Raji (cell line): ENCODE measurements around the gene LMCD1.

Source experiments
- POLR2A ChIP-seq: IDR thresholded peaks from 2 replicates; pipeline ENCODE4 v1.6.1; 2011; ENCODE audit warnings: low read depth, low read length, control low read depth; ENCODE audit not compliant: insufficient read depth

LMCD1 gene

DNA sequence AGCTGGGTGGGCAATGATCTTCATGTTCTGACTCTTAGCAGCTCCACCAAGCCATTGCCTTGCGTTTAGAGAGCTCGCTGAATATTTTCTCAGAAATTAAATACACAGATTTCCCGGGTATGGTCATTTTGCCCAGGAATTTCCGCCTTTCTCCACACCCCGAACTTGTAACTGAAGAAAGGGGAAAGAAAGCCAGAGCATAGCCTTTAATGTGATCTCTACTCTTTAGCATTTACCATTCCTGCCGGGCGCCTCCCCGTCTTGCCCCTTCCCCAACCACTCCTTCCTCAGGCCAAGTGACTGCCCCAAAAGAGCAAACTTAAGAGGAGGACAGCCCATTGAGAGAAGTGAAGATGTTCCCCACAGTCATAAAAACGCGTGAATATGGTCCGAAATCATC is 53.1 kb downstream of the LMCD1 start:
- TF ChIP-seq POLR2A = no peak

DNA sequence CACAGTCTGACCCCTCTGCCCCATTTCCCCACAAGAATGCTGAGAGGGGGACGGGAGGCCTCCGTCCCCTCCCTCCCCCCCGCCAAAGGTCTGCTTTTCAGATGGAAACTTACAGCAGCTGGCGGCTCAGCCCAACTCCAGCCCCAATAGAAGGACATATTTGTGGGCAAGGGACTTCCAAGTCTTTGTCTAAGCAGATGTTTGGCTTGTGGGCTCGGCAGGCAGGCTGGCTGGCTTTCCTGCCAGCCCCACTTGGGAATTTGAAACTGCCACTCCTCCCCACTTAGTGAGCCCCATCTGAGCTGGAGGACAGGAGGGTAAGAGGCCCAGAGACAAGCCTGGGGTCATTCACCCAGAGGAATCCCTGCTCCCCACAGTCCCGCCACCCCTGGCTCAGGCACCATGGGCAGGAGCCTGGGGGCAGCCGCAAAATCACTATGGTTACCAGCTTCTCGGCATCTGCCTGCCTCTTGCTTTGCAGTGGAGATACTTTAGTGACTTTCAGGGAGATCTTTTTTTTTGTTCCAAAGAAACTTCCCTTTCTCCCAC is 53.6 kb downstream of the LMCD1 start:
- no peak for TF ChIP-seq POLR2A

GRCh38 chr3:8555725-8556472 is 54.3 kb downstream of the LMCD1 start:
- no peak for TF ChIP-seq POLR2A

DNA sequence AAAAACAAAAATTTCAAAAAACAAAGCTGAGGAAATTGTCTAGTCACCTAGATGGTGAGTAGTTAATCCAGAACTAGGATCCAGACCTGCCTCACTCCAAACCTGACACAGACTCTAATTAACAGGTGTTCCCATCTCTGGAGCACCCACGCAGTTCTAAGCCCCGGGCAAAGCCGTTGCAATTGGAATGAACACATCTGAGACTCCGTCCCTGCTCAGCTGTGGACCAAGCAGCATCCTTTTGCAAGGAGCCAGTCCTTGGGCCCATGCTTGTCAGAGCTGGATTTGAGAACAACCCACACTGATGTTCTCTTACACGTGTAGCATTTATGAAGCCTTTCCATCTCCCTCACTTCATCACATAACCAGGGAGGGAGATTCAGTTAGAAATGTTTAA is 54.8 kb downstream of the LMCD1 start:
- no peak for TF ChIP-seq POLR2A

GRCh38 chr3:8557298-8557697 is 55.7 kb downstream of the LMCD1 start:
- no peak for TF ChIP-seq POLR2A

GRCh38 chr3:8558645-8559044 is 57.0 kb downstream of the LMCD1 start:
- TF ChIP-seq POLR2A = no peak

DNA sequence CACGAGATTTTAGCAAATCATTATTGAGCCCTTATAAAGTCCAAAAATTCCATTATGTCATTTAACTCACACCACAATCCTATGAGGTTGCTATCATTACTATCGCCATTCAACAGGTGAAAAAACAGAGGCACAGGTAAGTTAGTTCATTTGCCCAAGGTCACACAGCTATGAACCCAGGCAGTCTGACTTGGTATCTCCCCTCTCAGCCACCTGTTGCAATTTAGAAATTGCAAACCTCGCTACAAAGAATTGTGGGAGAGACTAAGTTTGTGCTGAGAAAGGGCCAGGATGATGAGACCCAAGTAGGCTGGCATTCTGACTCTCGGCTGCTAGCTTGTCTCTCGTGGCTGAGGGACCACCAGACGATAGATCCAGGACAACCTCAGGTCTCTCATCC is 57.7 kb downstream of the LMCD1 start:
- no peak for TF ChIP-seq POLR2A

GRCh38 chr3:8560366-8561007 is 58.9 kb downstream of the LMCD1 start:
- TF ChIP-seq POLR2A = no peak

DNA sequence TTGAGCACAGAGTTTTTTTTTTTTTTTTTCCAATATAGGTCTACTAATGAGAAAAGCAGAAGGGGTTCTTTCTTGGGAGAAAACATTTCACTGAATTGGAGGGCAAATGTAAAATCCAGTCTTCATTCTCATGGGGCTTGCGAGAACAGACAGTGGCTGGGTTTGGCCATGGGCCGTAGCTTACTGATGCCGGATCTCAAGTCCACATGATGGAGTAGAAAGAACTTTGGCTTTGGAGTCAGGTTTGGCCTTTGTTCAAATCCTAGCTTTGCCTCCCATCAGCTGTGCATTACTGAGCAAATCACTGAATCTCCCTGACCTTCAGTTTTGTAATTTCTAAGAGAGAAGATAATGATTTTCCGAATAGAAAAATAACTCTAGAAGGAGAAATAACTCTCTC is 59.7 kb downstream of the LMCD1 start:
- TF ChIP-seq POLR2A = no peak

- no peak for TF ChIP-seq POLR2A
Observed at GRCh38 chr3:8562081-8562595, 60.5 kb downstream of the LMCD1 start.

GRCh38 chr3:8563146-8563545 is 61.5 kb downstream of the LMCD1 start:
- TF ChIP-seq POLR2A = no peak

GRCh38 chr3:8563597-8563996 is 62.0 kb downstream of the LMCD1 start:
- TF ChIP-seq POLR2A = no peak

GRCh38 chr3:8565376-8565775 is 63.8 kb downstream of the LMCD1 start:
- no peak for TF ChIP-seq POLR2A

- TF ChIP-seq POLR2A = no peak
Observed at GRCh38 chr3:8567784-8568575, 66.4 kb downstream of the LMCD1 start.

- TF ChIP-seq POLR2A = no peak
Observed at GRCh38 chr3:8571256-8571655, 69.6 kb downstream of the LMCD1 start.

DNA sequence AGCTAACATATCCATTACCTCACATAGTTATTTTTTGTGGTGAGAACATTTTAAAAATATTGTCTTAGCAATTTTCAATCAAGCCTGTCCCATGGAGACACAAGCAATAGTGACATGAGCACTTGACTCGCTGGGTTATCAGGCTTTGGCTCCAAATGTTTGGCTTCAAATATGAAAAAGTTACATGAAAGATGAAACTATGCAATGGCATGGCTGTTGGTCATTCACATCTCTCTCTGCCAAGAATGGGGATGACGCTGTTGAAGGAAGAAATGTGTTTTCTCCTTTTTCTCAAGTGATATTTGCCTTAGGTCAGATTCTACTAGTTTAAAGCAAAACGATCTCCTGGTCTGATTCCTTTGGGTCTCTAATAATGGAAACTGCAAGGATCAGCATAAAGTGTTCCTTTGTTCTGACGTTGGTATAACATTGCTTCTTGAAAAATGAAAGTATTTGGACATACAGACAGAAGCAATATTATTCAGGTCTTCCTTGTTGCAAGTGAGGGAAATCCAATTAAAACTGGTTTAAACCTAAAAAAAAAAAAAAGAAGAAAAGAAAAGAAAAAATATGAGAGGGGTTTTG is 71.8 kb downstream of the LMCD1 start:
- TF ChIP-seq POLR2A = no peak
